ENCODE results near the gene IL4R.

The IL4R gene

GRCh38 chr16:27350006-27350405 lies 36.2 kb downstream of the IL4R start:
- TF ChIP-seq CTCF (IDR thresholded peaks at IDR 0.05; ENCODE audit: extremely low read depth, missing control alignments), result no peak
- no peak for DNase-seq (ENCODE audit: low spot score)

GRCh38 chr16:27351989-27352388 lies 38.2 kb downstream of the IL4R start:
- no peak for TF ChIP-seq CTCF (IDR thresholded peaks at IDR 0.05; ENCODE audit: extremely low read depth, missing control alignments)
- no peak for DNase-seq (ENCODE audit: low spot score)

GRCh38 chr16:27353853-27354252 lies 40.1 kb downstream of the IL4R start:
- TF ChIP-seq CTCF (IDR thresholded peaks at IDR 0.05; ENCODE audit: extremely low read depth, missing control alignments), result no peak
- DNase-seq (ENCODE audit: low spot score), result no peak

- no peak for TF ChIP-seq CTCF (IDR thresholded peaks at IDR 0.05; ENCODE audit: extremely low read depth, missing control alignments)
- no peak for DNase-seq (ENCODE audit: low spot score)
Observed at GRCh38 chr16:27355610-27356009, 41.8 kb downstream of the IL4R start.

GRCh38 chr16:27356794-27357193 lies 43.0 kb downstream of the IL4R start:
- no peak for TF ChIP-seq CTCF (IDR thresholded peaks at IDR 0.05; ENCODE audit: extremely low read depth, missing control alignments)
- no peak for DNase-seq (ENCODE audit: low spot score)

GRCh38 chr16:27359051-27359450 lies 45.3 kb downstream of the IL4R start:
- no peak for TF ChIP-seq CTCF (IDR thresholded peaks at IDR 0.05; ENCODE audit: extremely low read depth, missing control alignments)
- DNase-seq (ENCODE audit: low spot score), result no peak

GRCh38 chr16:27359615-27360014 lies 45.8 kb downstream of the IL4R start:
- TF ChIP-seq CTCF (IDR thresholded peaks at IDR 0.05; ENCODE audit: extremely low read depth, missing control alignments), result no peak
- no peak for DNase-seq (ENCODE audit: low spot score)

All from GM20000 (cell line).